Pericardium fibroblast (primary cell): ENCODE measurements around the gene SGPL1. TPM values are rescaled to one million over a fixed set of nuclear protein-coding genes. Genes with fewer than 3 reads are reported as not detected.

ENCODE experiments used
- total RNA-seq: library from RNA; depleted of rRNA; stranded (reverse); fragments of >200 nt; gene quantifications from 2 replicates; pipeline ENCODE4 v1.2.3, GENCODE V29; 2015

The SGPL1 gene
- total RNA-seq: 17.4 and 21.1 TPM in 2 replicates

GRCh38 chr10:70815504-70816219 is at the start of gene SGPL1:
TSS of gene SGPL1 (plus strand) at chr10:70815948. CDS start at chr10:70816854, 906 bp downstream.

GRCh38 chr10:70785190-70785589 is 30.6 kb upstream of the SGPL1 start, which contains the start of gene TBATA:
TSS of gene TBATA (minus strand) at chr10:70785377. CDS start at chr10:70783379, 1,998 bp downstream.

GRCh38 chr10:70887804-70888800 is 72.4 kb downstream of the SGPL1 start, which contains the start of gene PCBD1:
TSS of gene PCBD1 (minus strand) at chr10:70888565. CDS start at chr10:70888533, 32 bp downstream.

Other genes with a start within 250 kb of the SGPL1 start
- gene PRF1, start 213.2 kb upstream of the SGPL1 start, total RNA-seq: not detected in 2 replicates
- 0.17 and 1.1 TPM in 2 replicates for gene ADAMTS14, start 143.4 kb upstream of the SGPL1 start, total RNA-seq
- not detected in 2 replicates for gene TBATA, start 30.6 kb upstream of the SGPL1 start, total RNA-seq
- gene PCBD1, start 72.6 kb downstream of the SGPL1 start, total RNA-seq: 31.7 and 32.4 TPM in 2 replicates